GDM1 (cell line): ENCODE data around the gene NES.

Experiments used
- DNase-seq: peaks from one replicate; lab custom pipeline; 2025; lab: John Stamatoyannopoulos, UW

NES gene

GRCh38 chr1:156663178-156663577 is 14.0 kb downstream of the NES start:
- no peak for DNase-seq

GRCh38 chr1:156662800-156663055 is 14.5 kb downstream of the NES start:
- DNase-seq, result no peak

GRCh38 chr1:156662005-156662799 is 15.0 kb downstream of the NES start:
- no peak for DNase-seq

- no peak for DNase-seq
Observed at GRCh38 chr1:156660752-156661112, 16.5 kb downstream of the NES start.

- DNase-seq, result peak; percentile 89
Observed at GRCh38 chr1:156659988-156660751, 17.0 kb downstream of the NES start.

GRCh38 chr1:156659661-156659987 is 17.6 kb downstream of the NES start:
- no peak for DNase-seq

- DNase-seq, result no peak
Observed at GRCh38 chr1:156658945-156659574, 18.1 kb downstream of the NES start.

- DNase-seq, result no peak
Observed at GRCh38 chr1:156658496-156658895, 18.7 kb downstream of the NES start.

- no peak for DNase-seq
Observed at GRCh38 chr1:156657741-156658319, 19.4 kb downstream of the NES start.

GRCh38 chr1:156656806-156657740 is 20.1 kb downstream of the NES start:
- DNase-seq, result peak; percentile 43

GRCh38 chr1:156655904-156656516 is 21.2 kb downstream of the NES start:
- DNase-seq, result no peak

GRCh38 chr1:156655151-156655903 is 21.9 kb downstream of the NES start:
- DNase-seq, result no peak

- DNase-seq, result no peak
Observed at GRCh38 chr1:156654700-156655099, 22.5 kb downstream of the NES start.

- no peak for DNase-seq
Observed at GRCh38 chr1:156652992-156653355, 24.2 kb downstream of the NES start.

- DNase-seq, result peak; percentile 17
Observed at GRCh38 chr1:156652131-156652991, 24.8 kb downstream of the NES start.

GRCh38 chr1:156648951-156649350 is 28.3 kb downstream of the NES start:
- DNase-seq, result no peak

GRCh38 chr1:156648496-156648895 is 28.7 kb downstream of the NES start:
- DNase-seq, result no peak

- no peak for DNase-seq
Observed at GRCh38 chr1:156647351-156647750, 29.9 kb downstream of the NES start.

GRCh38 chr1:156646738-156647211 is 30.4 kb downstream of the NES start:
- DNase-seq, result no peak

GRCh38 chr1:156645666-156646065 is 31.5 kb downstream of the NES start:
- no peak for DNase-seq
